ENCODE data around the gene CPSF4L.

Gene CPSF4L

DNA sequence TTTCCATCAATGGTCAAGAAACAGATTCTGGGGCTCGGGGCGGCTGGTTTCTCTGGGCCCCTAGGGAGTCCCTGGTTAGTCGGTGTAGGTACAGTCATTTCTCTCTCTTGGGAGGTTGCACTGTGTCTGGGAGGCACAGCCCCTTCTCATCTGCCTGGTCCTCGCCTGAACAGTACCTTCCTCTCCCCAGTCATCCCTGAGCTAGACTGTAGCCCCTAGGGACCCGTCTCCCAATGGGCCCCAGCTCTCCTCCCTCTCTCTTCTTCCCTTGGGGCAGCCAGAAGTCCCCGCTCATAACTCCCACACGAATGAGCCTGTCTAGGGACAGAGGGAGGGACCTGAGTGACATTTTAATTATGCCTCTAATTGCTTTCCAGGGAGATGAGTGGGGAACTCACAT is 20.2 kb upstream of the CPSF4L start:
- Histone ChIP-seq H2AFZ (ENCODE audit: low read length) (no peak overlapping the region), H3K27ac (ENCODE audit: low read length) (no peak overlapping the region), H4K20me1 (ENCODE audit: insufficient read depth, low read length) (no peaks in the 10 kb centered on the region), H3K9me3 (replicated peaks; ENCODE audit: insufficient read depth, low read length) (no peaks in the 10 kb centered on the region), H3K27me3 (replicated peaks; ENCODE audit: insufficient read depth, low read length) (no peaks in the 10 kb centered on the region), H3K4me1 (ENCODE audit: low read length) (no peaks in the 10 kb centered on the region), H3F3A (ENCODE audit: insufficient read depth, low read length) (no peaks in the 10 kb centered on the region), H3K79me2 (ENCODE audit: low read length) (no peaks in the 10 kb centered on the region), H3K9me2 (replicated peaks; ENCODE audit: insufficient read depth, low read length) (no peaks in the 10 kb centered on the region), H3K9ac (ENCODE audit: low read length) (no peak overlapping the region), H3K36me3 (replicated peaks; ENCODE audit: insufficient read depth, low read length) (no peaks in the 10 kb centered on the region), H3K4me3 (ENCODE audit: low read length) (no peak overlapping the region), H3K4me2 (ENCODE audit: low read depth, low read length) (no peak overlapping the region)
- DNase-seq: no peak
- TF ChIP-seq CTCF (IDR thresholded peaks at IDR 0.05; ENCODE audit: low read length): no peak
- TF ChIP-seq EZH2 (optimal IDR thresholded peaks at IDR 0.05; ENCODE audit: low read depth, low read length): no peak
- TF ChIP-seq EZH2phosphoT487 (IDR thresholded peaks at IDR 0.05; ENCODE audit: low read length): no peak

- Histone ChIP-seq H3K27ac (ENCODE audit: low read length) (no peak overlapping the region), H3K4me1 (ENCODE audit: low read length) (no peaks in the 10 kb centered on the region), H3K9ac (ENCODE audit: low read length) (no peak overlapping the region), H3K79me2 (ENCODE audit: low read length) (no peaks in the 10 kb centered on the region), H3K9me2 (replicated peaks; ENCODE audit: insufficient read depth, low read length) (no peaks in the 10 kb centered on the region), H3K9me3 (replicated peaks; ENCODE audit: insufficient read depth, low read length) (no peaks in the 10 kb centered on the region), H3K4me2 (ENCODE audit: low read depth, low read length) (no peak overlapping the region), H4K20me1 (ENCODE audit: insufficient read depth, low read length) (no peaks in the 10 kb centered on the region), H3F3A (ENCODE audit: insufficient read depth, low read length) (no peaks in the 10 kb centered on the region), H3K36me3 (replicated peaks; ENCODE audit: insufficient read depth, low read length) (no peaks in the 10 kb centered on the region), H3K27me3 (replicated peaks; ENCODE audit: insufficient read depth, low read length) (no peaks in the 10 kb centered on the region), H2AFZ (ENCODE audit: low read length) (no peak overlapping the region), H3K4me3 (ENCODE audit: low read length) (no peak overlapping the region)
- TF ChIP-seq CTCF (IDR thresholded peaks at IDR 0.05; ENCODE audit: low read length): no peak
- no peak for TF ChIP-seq EZH2phosphoT487 (IDR thresholded peaks at IDR 0.05; ENCODE audit: low read length)
- TF ChIP-seq EZH2 (optimal IDR thresholded peaks at IDR 0.05; ENCODE audit: low read depth, low read length): no peak
- DNase-seq: no peak
Measured at GRCh38 chr17:73280191-73280590, 18.5 kb upstream of the CPSF4L start.

- Histone ChIP-seq H3K4me1 (ENCODE audit: low read length) (no peaks in the 10 kb centered on the region), H3F3A (ENCODE audit: insufficient read depth, low read length) (no peaks in the 10 kb centered on the region), H3K27me3 (replicated peaks; ENCODE audit: insufficient read depth, low read length) (no peaks in the 10 kb centered on the region), H3K4me2 (ENCODE audit: low read depth, low read length) (no peak overlapping the region), H3K9ac (ENCODE audit: low read length) (no peak overlapping the region), H3K36me3 (replicated peaks; ENCODE audit: insufficient read depth, low read length) (no peaks in the 10 kb centered on the region), H3K27ac (ENCODE audit: low read length) (no peak overlapping the region), H3K4me3 (ENCODE audit: low read length) (no peak overlapping the region), H3K9me3 (replicated peaks; ENCODE audit: insufficient read depth, low read length) (no peaks in the 10 kb centered on the region), H4K20me1 (ENCODE audit: insufficient read depth, low read length) (no peaks in the 10 kb centered on the region), H3K79me2 (ENCODE audit: low read length) (no peaks in the 10 kb centered on the region), H3K9me2 (replicated peaks; ENCODE audit: insufficient read depth, low read length) (no peaks in the 10 kb centered on the region), H2AFZ (ENCODE audit: low read length) (no peak overlapping the region)
- TF ChIP-seq CTCF (IDR thresholded peaks at IDR 0.05; ENCODE audit: low read length) (no peak), EZH2 (optimal IDR thresholded peaks at IDR 0.05; ENCODE audit: low read depth, low read length) (no peak), EZH2phosphoT487 (IDR thresholded peaks at IDR 0.05; ENCODE audit: low read length) (no peak)
- DNase-seq: no peak
Measured at GRCh38 chr17:73279704-73280103, 18.0 kb upstream of the CPSF4L start.

Data from MM.1S (cell line).